GM19397 (cell line): ENCODE results near the gene SNUPN.

Experiments
- ATAC-seq: cut with Tn5 transposase; IDR thresholded peaks from one replicate; pipeline ENCODE4 v1.9.1; 2021; ENCODE audit warnings: mild to moderate bottlenecking, moderate library complexity; ENCODE audit not compliant: unreplicated experiment

The SNUPN gene

DNA sequence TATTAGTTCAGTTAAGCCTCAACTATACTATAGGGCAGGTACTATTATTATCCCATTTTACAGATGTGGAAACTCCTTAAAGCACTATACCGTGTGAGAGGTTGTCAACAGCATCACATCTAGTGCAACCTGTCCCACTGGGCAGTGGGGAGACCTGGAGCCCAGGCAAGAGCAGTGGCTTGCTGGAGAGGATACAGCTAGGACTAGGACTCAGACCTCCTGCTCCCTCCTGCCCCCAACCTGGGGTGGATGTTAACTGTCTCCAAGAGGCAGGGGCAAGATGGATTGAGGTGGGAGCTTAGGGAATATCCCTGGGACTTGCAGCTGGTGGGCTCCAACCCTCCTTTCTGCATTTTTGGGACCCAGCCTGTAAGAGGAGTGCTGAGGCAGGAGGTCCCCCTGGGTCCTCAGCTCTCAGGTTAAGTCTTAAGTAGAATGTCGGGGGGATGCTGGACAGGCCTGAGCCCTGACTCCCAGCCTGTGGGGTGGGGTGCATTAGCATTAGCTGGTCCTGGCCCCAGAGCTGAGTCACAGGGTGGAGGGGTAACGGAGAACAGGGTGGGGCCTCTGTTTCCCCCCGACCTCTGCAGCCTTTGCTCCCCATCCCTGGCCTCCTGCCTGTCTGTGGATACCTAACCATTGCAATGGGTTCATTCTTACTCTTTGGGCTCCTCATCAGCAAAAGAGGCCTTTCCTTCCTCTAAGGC is 28.8 kb upstream of the SNUPN start:
- ATAC-seq: no peak

DNA sequence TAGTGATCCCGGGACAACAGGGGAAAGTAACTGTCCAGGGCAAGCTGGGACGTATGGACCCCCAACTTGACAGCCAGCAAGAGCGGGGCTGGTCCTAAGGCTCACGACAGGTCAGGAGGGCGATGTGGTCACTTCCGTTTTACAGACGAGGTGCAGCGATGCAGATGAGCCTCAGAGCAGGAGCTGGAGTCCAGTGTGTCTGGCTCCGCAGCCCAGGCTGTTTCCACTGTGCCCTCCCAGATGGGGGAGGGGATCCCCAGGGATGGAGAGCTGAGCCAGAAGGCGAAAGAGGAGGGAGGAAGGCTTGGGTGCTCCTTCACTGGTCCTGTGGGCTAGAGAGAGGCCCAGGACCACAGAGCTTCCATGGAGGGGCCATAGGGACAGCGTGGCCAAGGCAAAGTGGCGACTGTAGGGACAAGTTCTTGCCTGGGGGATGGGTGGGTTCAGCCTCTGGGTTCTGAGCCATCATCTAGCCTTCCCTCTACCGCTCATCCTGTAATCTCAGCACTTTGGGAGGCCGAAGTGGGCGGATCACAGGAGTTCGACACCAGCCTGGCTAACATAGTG is 27.9 kb upstream of the SNUPN start:
- ATAC-seq: no peak

GRCh38 chr15:75651810-75652543 is 26.5 kb upstream of the SNUPN start:
- no peak for ATAC-seq

DNA sequence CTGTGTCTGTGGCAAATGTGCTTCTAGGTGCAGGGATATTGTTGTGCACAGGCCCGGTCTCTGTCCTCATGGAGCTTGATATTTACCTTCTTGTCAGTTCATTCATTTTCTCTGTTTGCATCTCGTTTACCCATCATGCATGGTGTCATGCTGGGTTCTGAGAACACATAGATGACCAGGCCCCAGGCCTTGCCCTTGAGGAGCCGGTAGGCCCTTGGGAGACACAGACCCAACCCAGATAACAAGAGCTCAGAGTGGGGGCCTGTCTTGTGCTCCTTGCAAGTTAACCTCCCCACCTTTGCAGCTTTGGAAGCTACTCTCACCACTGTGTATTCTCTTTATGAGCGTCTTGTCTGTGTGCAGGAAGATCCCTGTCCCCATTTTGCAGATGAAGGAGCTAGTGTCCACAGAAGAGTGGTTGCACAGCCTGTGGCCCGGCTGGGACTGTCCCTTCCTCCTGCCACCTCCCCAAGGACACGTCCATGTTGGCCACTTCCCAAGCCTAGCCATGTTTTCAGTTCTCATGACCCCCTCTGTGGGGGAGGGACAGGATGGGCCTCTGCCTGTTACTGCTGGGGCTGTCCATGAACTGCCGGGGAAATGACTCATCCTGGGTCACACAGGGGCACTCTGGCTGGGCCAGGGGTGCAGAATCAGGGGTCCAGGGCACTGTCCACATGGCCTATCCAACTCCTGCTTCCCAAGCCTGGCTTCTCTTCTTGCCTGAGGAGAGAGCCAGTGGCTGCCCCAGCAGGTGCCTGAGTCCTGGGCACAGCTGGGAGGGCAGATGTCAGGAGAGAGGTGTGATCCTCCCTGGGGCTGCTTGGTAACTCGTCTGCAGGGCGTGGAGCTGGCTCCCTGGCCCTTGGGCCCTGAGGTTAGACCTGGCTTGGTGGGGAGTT is 25.6 kb upstream of the SNUPN start:
- ATAC-seq: no peak

DNA sequence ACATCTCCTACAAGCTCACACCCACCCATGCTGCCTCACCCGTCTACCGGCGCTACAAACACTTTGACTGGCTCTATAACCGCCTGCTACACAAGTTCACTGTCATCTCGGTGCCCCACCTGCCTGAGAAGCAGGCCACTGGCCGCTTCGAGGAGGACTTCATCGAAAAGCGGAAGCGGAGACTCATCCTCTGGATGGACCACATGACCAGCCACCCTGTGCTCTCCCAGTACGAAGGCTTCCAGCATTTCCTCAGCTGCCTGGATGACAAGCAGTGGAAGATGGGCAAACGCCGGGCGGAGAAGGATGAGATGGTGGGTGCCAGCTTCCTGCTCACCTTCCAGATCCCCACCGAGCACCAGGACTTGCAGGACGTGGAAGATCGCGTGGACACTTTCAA is 24.3 kb upstream of the SNUPN start:
- no peak for ATAC-seq

DNA sequence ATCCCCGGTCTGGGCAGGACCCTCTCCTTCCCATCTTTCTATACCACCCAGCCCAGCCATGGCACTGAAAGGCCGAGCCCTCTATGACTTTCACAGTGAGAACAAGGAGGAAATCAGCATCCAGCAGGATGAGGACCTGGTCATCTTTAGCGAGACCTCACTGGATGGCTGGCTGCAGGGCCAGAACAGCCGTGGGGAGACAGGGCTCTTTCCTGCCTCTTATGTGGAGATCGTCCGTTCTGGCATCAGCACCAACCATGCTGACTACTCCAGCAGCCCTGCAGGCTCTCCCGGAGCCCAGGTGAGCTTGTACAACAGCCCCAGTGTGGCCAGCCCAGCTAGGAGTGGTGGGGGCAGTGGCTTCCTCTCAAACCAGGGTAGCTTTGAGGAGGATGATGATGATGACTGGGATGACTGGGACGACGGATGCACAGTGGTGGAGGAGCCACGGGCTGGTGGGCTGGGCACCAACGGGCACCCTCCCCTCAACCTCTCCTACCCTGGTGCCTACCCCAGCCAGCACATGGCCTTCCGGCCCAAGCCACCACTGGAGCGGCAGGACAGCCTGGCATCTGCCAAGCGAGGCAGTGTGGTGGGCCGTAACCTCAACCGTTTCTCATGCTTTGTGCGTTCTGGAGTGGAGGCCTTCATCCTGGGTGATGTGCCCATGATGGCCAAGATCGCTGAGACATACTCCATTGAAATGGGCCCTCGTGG is 23.7 kb upstream of the SNUPN start:
- ATAC-seq: no peak

- no peak for ATAC-seq
Measured at GRCh38 chr15:75648156-75649000, 22.9 kb upstream of the SNUPN start.

- ATAC-seq: no peak
Measured at GRCh38 chr15:75647370-75648155, 22.0 kb upstream of the SNUPN start, which contains the start of gene SNX33. SNX33 (plus strand) TSS chr15:75647912; CDS start chr15:75649103, 1,191 bp downstream.

DNA sequence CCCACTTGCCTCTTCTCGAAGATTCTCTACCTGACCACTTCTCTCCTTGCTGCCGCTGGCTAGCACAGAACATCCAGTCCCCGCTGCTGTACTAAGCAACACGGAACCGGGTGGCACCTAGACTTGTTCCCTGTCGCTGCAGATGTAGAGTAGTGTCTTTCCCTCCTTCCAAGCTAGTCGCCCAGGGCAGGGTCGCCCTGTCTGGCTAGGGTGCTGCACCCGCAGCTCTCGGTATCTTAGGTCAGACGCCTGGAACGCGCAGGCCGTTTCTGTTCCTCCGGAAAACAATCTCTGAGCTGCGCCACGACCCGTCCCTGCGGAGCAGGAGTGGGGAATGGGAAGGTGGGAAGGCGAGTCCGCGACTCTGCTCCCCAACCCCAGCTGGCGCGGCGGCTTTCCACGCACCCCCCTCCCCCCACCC is 21.4 kb upstream of the SNUPN start:
- ATAC-seq: no peak

GRCh38 chr15:75646112-75646943 is 20.8 kb upstream of the SNUPN start:
- ATAC-seq: no peak

DNA sequence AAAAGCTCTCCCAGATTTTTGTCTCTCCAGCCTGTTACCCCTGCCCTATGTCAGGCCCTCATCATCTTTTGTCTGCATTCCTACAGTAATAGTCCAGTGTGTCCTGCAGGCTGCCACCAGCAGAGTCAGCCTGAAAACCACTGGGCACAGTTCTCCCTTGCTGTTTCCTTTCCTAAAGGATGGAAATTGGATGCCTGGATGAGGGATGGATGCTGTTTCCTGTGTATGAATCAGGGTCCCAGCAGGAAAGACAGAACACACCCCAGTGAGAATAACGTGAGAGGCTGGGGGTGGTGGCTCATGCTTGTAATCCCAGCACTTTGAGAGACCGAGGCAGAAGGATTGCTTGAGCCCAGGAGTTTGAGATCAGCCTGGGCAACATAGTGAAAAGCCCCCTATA is 18.9 kb upstream of the SNUPN start:
- no peak for ATAC-seq

DNA sequence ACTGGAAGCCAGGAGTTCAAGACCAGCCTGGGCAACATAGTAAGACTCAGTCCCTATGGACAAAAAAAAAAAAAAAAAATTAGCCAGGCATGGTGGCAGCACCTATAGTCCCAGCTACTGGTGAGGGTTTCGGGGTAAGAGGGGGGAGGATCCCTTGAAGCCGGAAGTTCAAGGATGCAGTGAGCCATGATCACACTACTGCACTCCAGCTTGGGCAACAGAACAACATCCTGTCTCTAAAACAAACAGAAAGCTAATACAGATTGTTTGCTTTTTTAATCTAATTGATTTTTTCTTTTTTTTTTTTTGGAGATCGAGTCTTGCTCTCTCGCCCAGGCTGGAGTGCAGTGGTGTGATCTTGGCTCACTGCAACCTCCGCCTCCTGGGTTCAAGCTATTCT is 16.1 kb upstream of the SNUPN start:
- ATAC-seq: no peak

GRCh38 chr15:75641179-75641503 is 15.6 kb upstream of the SNUPN start:
- no peak for ATAC-seq

DNA sequence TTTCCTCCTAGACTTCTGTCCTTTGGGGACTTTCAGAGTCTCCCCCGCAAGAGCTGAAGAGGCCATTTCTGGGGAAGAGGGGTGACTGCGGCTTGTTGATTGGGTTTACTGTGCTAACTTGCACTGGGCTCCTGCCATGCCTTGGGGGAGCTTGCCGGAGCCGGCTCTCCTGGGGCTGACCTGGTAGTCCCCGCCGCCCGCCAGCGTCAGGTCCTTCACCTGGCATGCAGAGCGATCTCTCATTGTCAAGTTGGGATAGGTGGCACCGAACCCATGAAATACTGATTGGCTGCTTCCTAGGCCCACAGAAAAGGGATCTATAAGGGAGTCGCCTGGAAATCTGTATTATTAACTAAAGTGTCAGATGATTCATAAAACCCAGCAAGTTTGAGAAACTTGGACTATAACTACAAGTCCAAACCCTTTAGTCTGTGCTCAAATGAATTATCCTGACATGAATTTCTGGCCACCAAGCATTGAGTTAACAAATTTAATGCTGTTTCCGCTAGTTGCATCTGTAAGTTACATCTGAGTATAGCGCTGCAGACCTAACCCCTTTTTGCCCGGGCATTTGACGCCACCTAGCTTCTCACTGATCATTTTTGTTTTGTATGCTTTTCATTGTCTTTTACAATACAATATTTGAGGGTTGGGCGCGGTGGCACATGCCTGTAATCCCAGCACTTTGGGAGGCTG is 15.1 kb upstream of the SNUPN start:
- peak; percentile 25 for ATAC-seq

GRCh38 chr15:75639709-75640482 is 14.4 kb upstream of the SNUPN start, which contains the start of gene IMP3:
IMP3 (minus strand) TSS chr15:75640224; CDS start chr15:75640168, 56 bp downstream.
- ATAC-seq: peak; percentile 94

DNA sequence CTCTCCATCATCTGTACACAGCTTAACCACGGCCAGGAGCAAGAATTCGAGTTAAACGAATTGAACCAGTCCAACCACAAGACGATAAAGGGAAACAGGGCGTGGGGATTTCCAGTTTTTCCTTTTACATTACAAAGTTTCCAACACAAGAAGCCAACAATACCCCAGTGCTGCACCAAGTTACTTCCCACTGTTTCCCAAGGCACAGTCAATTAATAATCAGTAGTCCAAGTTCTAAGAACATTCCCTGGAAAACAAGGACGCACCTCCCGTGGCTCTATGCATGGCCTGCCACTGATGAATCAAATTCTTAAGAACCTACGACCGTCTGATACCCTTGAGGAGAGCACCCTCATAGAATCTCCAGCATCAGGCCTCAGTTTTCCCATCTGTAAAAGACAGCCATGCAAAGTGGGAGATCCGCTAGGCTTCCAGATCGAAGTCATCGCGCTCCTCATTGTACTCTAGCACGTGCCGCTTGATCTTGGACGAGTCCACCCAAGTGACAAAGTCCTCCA is 13.7 kb upstream of the SNUPN start:
- no peak for ATAC-seq
